ENCODE results near the gene EIF2S2.

GRCh38 chr20:34072076-34072475 lies 40.0 kb downstream of the EIF2S2 start:
- TF ChIP-seq SUZ12 (IDR thresholded peaks at IDR 0.05; ENCODE audit: extremely low read depth, insufficient read depth, insufficient read length) (no peak), ZNF274 (IDR thresholded peaks at IDR 0.05; ENCODE audit: low read depth, low read length) (no peak), YY1 (IDR thresholded peaks at IDR 0.05; ENCODE audit: insufficient read depth, insufficient read length) (no peak)
